HG03432 (cell line): ENCODE data around the gene ACOT7.
"Not testable (repeated sequence)": the region's sequence is repeated elsewhere in the genome, so short reads cannot be mapped to it uniquely, and the experiment has no call there.

Experiments
- ATAC-seq: cut with Tn5 transposase; IDR thresholded peaks from one replicate; pipeline ENCODE4 v1.9.1; 2021; ENCODE audit warnings: mild to moderate bottlenecking, moderate library complexity; ENCODE audit not compliant: unreplicated experiment

ACOT7 gene

GRCh38 chr1:6393400-6394187 lies at the start of gene ACOT7:
Gene ACOT7, minus strand, starts transcription at chr1:6393767. Its CDS starts 368 bp downstream, at chr1:6393399.
- ATAC-seq, result peak; percentile 80

GRCh38 chr1:6441586-6441985 lies 48.0 kb upstream of the ACOT7 start:
- ATAC-seq, result no peak

- no peak for ATAC-seq
Observed at GRCh38 chr1:6440198-6441126, 46.9 kb upstream of the ACOT7 start.

GRCh38 chr1:6438047-6438525 lies 44.5 kb upstream of the ACOT7 start:
- no peak for ATAC-seq

- ATAC-seq, result not testable (repeated sequence)
Observed at GRCh38 chr1:6437012-6437700, 43.6 kb upstream of the ACOT7 start.

GRCh38 chr1:6436277-6436676 lies 42.7 kb upstream of the ACOT7 start:
- not testable (repeated sequence) for ATAC-seq

- ATAC-seq, result no peak
Observed at GRCh38 chr1:6435547-6435946, 42.0 kb upstream of the ACOT7 start.

- no peak for ATAC-seq
Observed at GRCh38 chr1:6435129-6435528, 41.6 kb upstream of the ACOT7 start.

GRCh38 chr1:6434186-6434585 lies 40.6 kb upstream of the ACOT7 start:
- ATAC-seq, result no peak

- not testable (repeated sequence) for ATAC-seq
Observed at GRCh38 chr1:6431645-6432579, 38.3 kb upstream of the ACOT7 start.

GRCh38 chr1:6429660-6430411 lies 36.3 kb upstream of the ACOT7 start:
- ATAC-seq, result not testable (repeated sequence)

GRCh38 chr1:6428453-6428852 lies 34.9 kb upstream of the ACOT7 start:
- ATAC-seq, result not testable (repeated sequence)

GRCh38 chr1:6427441-6428390 lies 34.1 kb upstream of the ACOT7 start:
- no peak for ATAC-seq

GRCh38 chr1:6426972-6427350 lies 33.4 kb upstream of the ACOT7 start:
- no peak for ATAC-seq

GRCh38 chr1:6426277-6426971 lies 32.9 kb upstream of the ACOT7 start:
- ATAC-seq, result no peak

- no peak for ATAC-seq
Observed at GRCh38 chr1:6425658-6426057, 32.1 kb upstream of the ACOT7 start.
